Panc1 (cell line): ENCODE measurements around the gene ACOXL. TPM values are rescaled to one million over a fixed set of nuclear protein-coding genes. Genes with fewer than 3 reads are reported as not detected.

Experiments used
- ATAC-seq: fragments of 200-7000 bp; cut with Tn5 transposase; 2 replicates; pipeline ENCODE4 v1.9.1; 2020; ENCODE audit warnings: mild to moderate bottlenecking, moderate library complexity
- BruUV-seq: library from RNA; stranded (reverse); fragments of 400-500 nt; replicated peaks from 2 replicates; lab custom pipeline; 2021; lab: Mats Ljungman, UMichigan
- CTCF ChIA-PET: fragments of 300-600 bp; sonication (Branson Sonifier 250); formaldehyde crosslinking; loops from one replicate; lab custom pipeline; 2022; ENCODE audit warnings: antibody characterized with exemption; lab: Charles Lee
- POLR2A ChIA-PET: fragments of 300-600 bp; sonication (Branson Sonifier 250); formaldehyde crosslinking; loops from one replicate; lab custom pipeline; 2022; ENCODE audit warnings: antibody characterized with exemption; lab: Charles Lee
- DNase-seq: peaks from one replicate; pipeline ENCODE4 v3.0.0-alpha.2; 2010; ENCODE audit warnings: low read depth, low spot score
- H3K27ac ChIP-seq: 2 replicates; pipeline ENCODE4 v1.5.1; 2011; ENCODE audit warnings: mild to moderate bottlenecking, low read length, inconsistent platforms
- H3K27me3 ChIP-seq: fragments of 200-500 bp; sonication (Bioruptor generic); 2 replicates; pipeline ENCODE4 v1.6.0; 2014; ENCODE audit warnings: low read length, inconsistent platforms; ENCODE audit not compliant: control insufficient read depth, insufficient read depth
- H3K36me3 ChIP-seq: fragments of 200-500 bp; sonication (Bioruptor generic); 2 replicates; pipeline ENCODE4 v1.5.1; 2014; ENCODE audit warnings: inconsistent platforms, mild to moderate bottlenecking, low read length, moderate library complexity; ENCODE audit not compliant: control insufficient read depth, insufficient read depth
- H3K4me1 ChIP-seq: 2 replicates; pipeline ENCODE4 v1.5.1; 2011; ENCODE audit warnings: inconsistent platforms, mild to moderate bottlenecking, low read length, moderate library complexity; ENCODE audit not compliant: control insufficient read depth, insufficient read depth
- H3K4me3 ChIP-seq, 2 experiments: 2 replicates each; pipeline ENCODE4 v1.5.1; 2011 to 2012; ENCODE audit warnings: low read depth in 2 of 2, low read length in 2 of 2, mild to moderate bottlenecking in 2 of 2, inconsistent platforms in 1 of 2, moderate library complexity in 1 of 2
- H3K9me3 ChIP-seq: fragments of 200-500 bp; sonication (Bioruptor generic); 2 replicates; pipeline ENCODE4 v1.5.1; 2014; ENCODE audit warnings: low read depth, mild to moderate bottlenecking, inconsistent platforms, low read length, moderate library complexity; ENCODE audit not compliant: control insufficient read depth, insufficient read depth
- CTCF ChIP-seq: fragments of 450-650 bp; IDR thresholded peaks from 2 replicates; pipeline ENCODE4 v1.5.1; 2017; ENCODE audit warnings: mild to moderate bottlenecking
- POLR2AphosphoS5 ChIP-seq: IDR thresholded peaks from 2 replicates; pipeline ENCODE4 v1.6.1; 2012; ENCODE audit warnings: mild to moderate bottlenecking, low read depth, low read length, moderate library complexity
- SIN3A ChIP-seq: IDR thresholded peaks from 2 replicates; pipeline ENCODE4 v1.6.1; 2012; ENCODE audit warnings: low read depth, mild to moderate bottlenecking, low read length, moderate library complexity, borderline replicate concordance; ENCODE audit not compliant: insufficient read depth
- TCF7L2 ChIP-seq: IDR thresholded peaks from 2 replicates; pipeline ENCODE4 v1.6.1; 2011; ENCODE audit warnings: mild to moderate bottlenecking, low read depth, low read length, inconsistent platforms
- in situ Hi-C: cut with HindIII; loops from 2 replicates; pipeline ENCODE4 v1.10.0; 2016; ENCODE audit warnings: low sequenced_read_pairs, low pct_unique_long_range_greater_than_20kb
- intact Hi-C: fragments of 100-400 bp; cut with micrococcal nuclease; formaldehyde crosslinking; loops from one replicate; pipeline ENCODE4 v1.10.0; 2022; ENCODE audit not compliant: unreplicated experiment
- total RNA-seq: library from RNA; stranded (reverse); gene quantifications from one replicate; pipeline ENCODE4 v1.2.1, GENCODE V29; 2021; ENCODE audit not compliant: unreplicated experiment
- TF ChIP-seq, protein P1 (sequence below), 2 experiments: IDR thresholded peaks; 2 replicates each; pipeline ENCODE4 v1.6.1; 2011 to 2012; ENCODE audit warnings: low read depth in 2 of 2, control low read depth in 1 of 2, low read length in 1 of 2, mild to moderate bottlenecking in 1 of 2, moderate library complexity in 1 of 2; ENCODE audit not compliant: insufficient read depth in 1 of 2

Gene ACOXL
- total RNA-seq, 1 experiment from 2014 or later, result 4.9 TPM

DNA sequence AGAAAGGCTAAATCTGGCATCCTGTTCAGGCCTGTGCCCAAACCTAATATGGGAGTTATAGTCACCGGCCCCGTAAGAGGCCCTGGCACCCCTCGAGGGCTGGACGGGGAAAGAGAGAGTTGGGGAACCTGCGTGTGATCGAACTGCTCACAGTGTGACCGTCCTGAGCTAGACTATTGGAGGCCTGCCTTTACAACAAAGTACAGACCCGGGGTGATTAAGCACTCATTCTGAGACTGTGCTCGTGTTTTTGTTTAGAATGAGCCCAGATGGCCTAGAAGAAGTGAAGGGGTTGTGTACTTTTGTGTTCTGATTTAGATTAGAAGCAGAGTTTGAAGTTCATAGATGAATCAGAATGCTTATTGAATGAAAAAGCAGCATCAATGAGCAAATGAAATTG is 115.3 kb downstream of the ACOXL start:
- intact Hi-C loops (no loop called here), in situ Hi-C loops (no loop called here)
- Histone ChIP-seq H3K27ac (no peak overlapping the region), H3K27me3 (no peaks in the 10 kb centered on the region), H3K4me1 (no peaks in the 10 kb centered on the region), H3K9me3 (no peaks in the 10 kb centered on the region), H3K4me3 (no peak overlapping the region), H3K36me3 (no peaks in the 10 kb centered on the region)
- BruUV-seq, result no TSS peak
- ATAC-seq, result no peak
- TF ChIP-seq SIN3A, result no peak
- TF ChIP-seq CTCF, result no peak
- no peak for DNase-seq
- ChIA-PET CTCF (no interaction called here), POLR2A (no interaction called here)

- CTCF ChIA-PET, result no interaction called here
- no peaks in the 10 kb centered on the region for H3K9me3 ChIP-seq
- H3K4me3 ChIP-seq, result no peak overlapping the region
- intact Hi-C loops (no loop called here), in situ Hi-C loops (no loop called here)
- ATAC-seq (no peak), DNase-seq (no peak)
- POLR2A ChIA-PET, result no interaction called here
- H3K27me3 ChIP-seq, result no peaks in the 10 kb centered on the region
- H3K27ac ChIP-seq, result no peak overlapping the region
- H3K4me1 ChIP-seq, result no peaks in the 10 kb centered on the region
- no TSS peak for BruUV-seq
- no peaks in the 10 kb centered on the region for H3K36me3 ChIP-seq
- TF ChIP-seq, protein P1, sequence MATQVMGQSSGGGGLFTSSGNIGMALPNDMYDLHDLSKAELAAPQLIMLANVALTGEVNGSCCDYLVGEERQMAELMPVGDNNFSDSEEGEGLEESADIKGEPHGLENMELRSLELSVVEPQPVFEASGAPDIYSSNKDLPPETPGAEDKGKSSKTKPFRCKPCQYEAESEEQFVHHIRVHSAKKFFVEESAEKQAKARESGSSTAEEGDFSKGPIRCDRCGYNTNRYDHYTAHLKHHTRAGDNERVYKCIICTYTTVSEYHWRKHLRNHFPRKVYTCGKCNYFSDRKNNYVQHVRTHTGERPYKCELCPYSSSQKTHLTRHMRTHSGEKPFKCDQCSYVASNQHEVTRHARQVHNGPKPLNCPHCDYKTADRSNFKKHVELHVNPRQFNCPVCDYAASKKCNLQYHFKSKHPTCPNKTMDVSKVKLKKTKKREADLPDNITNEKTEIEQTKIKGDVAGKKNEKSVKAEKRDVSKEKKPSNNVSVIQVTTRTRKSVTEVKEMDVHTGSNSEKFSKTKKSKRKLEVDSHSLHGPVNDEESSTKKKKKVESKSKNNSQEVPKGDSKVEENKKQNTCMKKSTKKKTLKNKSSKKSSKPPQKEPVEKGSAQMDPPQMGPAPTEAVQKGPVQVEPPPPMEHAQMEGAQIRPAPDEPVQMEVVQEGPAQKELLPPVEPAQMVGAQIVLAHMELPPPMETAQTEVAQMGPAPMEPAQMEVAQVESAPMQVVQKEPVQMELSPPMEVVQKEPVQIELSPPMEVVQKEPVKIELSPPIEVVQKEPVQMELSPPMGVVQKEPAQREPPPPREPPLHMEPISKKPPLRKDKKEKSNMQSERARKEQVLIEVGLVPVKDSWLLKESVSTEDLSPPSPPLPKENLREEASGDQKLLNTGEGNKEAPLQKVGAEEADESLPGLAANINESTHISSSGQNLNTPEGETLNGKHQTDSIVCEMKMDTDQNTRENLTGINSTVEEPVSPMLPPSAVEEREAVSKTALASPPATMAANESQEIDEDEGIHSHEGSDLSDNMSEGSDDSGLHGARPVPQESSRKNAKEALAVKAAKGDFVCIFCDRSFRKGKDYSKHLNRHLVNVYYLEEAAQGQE (IDR thresholded peaks at IDR 0.05; ENCODE audit: insufficient read depth in 1 of 2, low read depth in 2 of 2, low read length in 1 of 2), result no peak
- TF ChIP-seq POLR2AphosphoS5 (no peak), SIN3A (no peak), TCF7L2 (no peak), CTCF (no peak)
Observed at GRCh38 chr2:110848071-110848470, 115.7 kb downstream of the ACOXL start.
